GM18867 (cell line): ENCODE data around the gene CD86.
A peak's percentile ranks its signal among the peaks of the same experiment; 100 is the strongest.

Experiments
- ATAC-seq: cut with Tn5 transposase; IDR thresholded peaks from one replicate; pipeline ENCODE4 v1.9.1; 2021; ENCODE audit warnings: mild to moderate bottlenecking, moderate library complexity; ENCODE audit not compliant: unreplicated experiment

Gene CD86

GRCh38 chr3:122057671-122058070, 2.5 kb downstream of the CD86 start:
- ATAC-seq, result no peak

DNA sequence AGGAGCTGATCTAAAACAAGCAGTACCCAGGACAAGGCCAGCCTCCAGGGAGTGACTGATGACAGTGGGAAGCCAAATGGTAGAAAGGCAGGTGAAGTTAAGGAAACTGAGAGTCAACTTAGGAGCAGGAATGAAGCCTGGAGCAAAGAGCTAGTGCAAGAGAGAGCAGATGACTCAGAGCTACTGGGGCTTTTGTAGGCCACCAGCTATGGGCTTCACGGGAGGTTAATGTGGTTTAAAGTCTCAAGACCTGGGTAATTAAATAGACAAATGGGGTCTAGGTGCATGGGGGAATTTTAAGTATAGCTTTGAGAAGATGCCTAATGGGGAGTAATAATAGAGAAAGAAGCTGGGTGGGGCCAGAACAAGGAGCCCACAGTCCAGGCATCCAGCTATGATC, 3.1 kb downstream of the CD86 start:
- peak; percentile 40 for ATAC-seq

- no peak for ATAC-seq
Observed at GRCh38 chr3:122060040-122060698, 5.0 kb downstream of the CD86 start.

- peak; percentile 27 for ATAC-seq
Observed at GRCh38 chr3:122063908-122064307, 8.7 kb downstream of the CD86 start.

GRCh38 chr3:122064326-122064725, 9.2 kb downstream of the CD86 start:
- no peak for ATAC-seq

DNA sequence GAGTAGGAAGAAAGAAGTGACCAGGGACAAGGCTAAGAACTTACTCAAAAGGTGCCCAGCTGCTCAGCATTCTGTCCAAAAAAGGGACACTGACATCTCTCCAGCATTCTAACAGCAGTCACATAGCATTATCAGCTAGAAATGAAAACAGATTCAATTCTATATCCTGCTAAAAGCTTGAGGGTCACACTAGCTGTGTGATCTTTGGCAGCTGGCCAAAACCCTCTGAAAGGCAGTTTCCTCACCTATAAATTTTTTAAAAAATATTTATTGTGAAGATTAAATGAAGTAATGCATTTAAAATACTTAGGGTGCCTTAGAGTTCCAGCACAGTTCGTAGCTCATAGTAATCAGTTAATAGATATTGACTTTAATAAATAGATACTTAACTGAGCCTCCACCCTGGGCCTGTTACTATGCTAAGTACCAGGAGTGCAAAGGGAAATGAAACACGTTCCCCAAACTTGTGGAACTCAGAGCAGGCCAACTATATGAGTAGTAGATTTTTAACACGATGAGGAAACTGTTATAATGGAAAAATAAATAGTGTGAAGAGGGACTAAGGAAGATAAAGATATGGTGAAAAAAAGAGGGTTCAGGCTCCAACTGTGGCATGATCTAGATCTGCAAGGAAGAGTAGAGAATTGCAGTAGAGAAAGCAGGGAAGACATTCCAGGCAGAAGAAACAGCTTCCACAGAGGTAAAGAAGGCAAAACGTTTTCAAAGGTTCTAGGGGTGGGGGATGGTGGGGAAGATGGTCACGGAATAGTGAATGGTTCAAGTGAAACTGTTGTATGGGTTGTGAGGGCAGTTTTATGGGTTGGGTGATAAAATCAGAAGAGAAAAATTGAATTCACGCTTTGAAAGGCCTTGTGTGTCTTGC, 11.4 kb downstream of the CD86 start:
- peak; percentile 8 for ATAC-seq

DNA sequence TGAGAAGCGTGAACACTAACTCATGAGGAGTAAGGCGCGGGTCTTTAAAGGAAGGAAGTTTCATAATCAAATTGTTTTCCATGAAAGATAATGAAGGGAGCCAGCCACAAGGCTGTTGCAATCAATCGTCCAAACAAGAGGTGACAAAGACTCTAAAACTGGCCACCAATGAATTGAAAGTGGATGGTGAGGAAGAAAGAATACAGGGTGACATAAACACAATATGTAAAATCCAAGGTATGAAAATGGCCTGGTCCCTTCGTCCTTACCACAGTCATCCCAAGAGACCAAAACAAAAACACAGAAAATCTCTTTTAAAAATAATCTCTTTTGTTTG, 12.0 kb downstream of the CD86 start:
- ATAC-seq, result peak; percentile 54

DNA sequence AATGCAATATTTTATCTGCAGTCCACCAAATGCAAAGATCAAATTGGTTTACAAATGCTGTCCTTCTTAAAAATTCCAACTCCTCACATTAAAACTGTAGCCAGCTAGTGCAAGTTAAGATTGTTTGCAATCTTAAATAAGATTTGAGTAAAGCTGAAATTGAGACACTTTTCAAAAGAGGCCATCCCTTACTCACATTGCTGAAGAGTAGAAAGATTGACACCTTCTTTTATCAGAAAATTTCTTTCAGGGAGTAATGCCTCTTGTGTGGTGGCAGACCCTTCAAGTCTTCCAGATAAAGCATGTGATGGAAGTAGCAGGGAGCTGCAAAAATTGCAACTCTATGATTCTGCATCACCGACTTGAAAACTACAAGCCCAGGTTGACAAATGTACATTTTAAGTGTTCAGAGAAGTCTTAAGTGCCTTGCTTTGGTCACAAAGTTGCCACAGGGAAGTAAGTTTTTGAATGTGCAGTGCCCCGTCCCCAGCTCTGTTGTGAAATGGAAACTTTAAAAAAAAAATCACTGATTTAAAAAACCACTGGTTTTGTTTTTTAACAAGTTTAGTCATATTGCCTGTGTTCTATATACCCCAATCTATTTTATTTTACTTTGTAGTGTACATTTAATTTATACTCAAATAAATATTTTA, 12.6 kb downstream of the CD86 start:
- ATAC-seq, result peak; percentile 45

DNA sequence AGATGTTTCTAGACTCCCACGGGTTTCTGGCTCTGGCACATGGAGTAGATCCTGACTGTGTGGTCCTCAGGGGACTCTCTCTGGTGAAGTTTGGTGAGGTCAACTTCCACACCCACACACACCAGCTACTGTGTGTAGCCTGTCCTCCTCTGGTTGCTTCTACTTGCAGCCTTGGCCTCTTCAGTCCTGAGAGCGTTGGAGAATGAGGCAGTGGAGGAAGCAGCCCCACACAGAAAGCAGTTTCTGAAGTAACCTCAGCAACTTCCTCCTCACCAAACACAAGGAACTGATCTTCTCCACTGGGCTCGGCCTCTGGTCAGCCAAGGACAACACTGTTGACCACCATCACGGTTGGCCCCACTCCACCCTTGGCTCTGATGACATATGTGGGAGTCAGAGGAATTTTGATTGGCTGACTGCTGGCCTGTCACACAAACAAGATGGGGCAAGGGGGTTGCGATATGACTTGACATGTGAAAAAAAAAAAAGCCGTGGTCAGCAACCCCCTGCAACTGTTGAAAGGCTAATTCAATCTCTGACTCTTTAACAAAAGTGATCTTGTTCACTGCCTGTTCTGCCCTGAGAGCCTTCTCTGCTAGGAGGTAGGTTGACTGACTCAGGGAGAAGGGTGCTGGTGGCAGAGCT, 19.6 kb downstream of the CD86 start:
- peak; percentile 45 for ATAC-seq

- ATAC-seq, result peak; percentile 3
Observed at GRCh38 chr3:122076491-122077292, 21.5 kb downstream of the CD86 start.

DNA sequence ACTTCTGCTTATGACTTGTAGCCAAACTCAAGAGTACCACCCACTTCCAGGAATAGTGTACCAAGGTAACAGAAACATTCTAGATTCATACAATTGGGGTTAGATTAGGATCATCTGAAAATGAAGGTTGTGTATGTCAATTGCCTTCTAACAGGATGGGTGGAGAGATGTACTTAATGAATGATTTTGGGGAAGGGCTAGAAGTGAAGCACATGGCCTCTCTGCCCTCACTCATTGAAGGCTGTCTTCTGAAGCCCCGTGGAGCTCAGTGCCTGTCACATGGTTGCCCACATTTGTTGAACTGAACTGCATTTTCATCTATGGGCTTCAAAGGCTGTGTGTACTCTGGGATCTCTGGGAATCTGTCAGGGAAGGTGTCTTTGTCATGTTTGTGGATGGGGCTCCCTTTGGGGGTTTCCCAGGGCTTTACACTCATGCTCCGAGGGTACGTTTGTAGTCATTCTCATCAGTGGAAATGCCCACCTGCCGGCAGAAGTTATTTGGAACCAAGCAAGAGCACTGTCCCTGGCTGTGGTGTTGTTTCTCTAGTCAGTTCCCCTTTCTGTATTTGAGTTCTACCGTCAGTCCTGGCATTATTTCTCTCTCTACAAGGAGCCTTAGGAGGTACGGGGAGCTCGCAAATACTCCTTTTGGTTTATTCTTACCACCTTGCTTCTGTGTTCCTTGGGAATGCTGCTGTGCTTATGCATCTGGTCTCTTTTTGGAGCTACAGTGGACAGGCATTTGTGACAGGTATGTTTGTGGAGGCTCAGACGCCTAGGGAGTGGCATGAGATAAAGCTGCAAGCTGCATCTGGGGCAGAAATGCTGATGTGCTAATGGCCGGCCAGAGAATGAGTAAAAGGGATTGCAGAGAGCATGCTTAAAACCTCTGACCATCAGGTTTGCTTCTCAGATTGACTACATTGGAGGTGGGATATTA, 22.4 kb downstream of the CD86 start:
- peak; percentile 29 for ATAC-seq

DNA sequence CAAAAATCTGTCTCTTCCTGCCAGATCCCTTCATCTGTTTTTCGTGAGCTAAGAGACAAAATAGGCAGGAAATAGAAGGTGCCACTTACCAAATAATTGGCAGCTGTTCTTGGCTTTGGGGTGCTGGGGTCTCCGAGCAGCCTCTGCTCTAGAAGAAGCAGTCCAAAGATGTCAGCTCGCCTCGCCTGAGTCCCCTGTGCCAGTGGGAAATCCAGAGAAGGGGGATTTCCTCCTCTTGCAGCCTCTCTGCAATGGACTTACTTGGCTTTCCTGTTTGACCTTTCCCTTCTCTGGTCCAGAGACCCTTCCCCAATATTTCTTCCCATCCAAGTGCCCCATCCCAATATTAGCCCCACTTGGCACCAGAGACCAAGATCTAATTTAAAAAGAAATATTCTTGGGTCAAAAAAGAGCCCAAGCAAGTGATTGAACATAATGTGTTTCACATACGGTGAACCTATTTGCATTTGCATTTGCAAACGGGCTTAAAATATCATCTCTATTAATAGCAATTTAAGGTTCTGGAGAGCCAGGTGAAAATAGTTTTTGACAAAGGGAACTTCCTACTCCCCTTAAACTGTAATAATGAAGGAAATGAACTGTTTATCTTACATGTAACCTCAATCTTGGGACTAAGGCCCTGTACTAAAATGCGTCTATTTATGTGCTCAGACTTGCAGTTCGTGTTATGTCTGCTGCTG, 23.2 kb downstream of the CD86 start:
- no peak for ATAC-seq

- peak; percentile 1 for ATAC-seq
Observed at GRCh38 chr3:122079524-122080206, 24.5 kb downstream of the CD86 start.

GRCh38 chr3:122080207-122080587, 25.0 kb downstream of the CD86 start:
- ATAC-seq, result peak; percentile 20

DNA sequence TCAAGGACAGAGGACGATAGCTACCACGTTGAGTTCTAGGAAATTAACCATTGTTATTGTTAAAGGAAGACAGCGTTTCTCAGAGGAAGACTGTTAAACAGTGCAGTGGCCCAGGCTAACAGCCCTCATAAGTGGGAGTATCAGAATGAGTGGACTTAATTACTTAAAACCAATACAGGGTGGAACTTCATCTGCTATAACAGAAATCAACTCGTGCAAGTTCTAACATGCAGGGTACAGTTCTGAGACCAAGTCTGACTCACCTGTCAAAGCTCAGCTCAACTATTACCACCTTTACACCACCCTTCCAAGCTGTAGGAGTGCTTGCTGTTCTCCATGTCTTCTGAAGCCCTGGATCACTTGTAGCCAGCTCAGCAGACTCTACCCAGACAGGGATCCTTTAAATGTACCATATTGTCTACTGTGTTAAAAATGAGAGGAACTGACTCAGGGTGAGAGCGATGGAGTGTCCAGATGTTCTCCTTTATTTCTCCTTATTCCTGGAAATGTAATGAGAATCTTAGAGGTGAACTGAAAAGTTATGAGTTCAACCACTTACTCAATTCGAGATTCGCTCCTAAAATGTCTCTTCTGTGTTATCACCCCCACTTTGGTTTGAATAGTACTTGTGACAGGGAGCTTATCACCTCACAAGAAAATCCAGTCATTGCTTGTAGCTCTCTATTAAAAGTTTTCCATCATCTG, 26.5 kb downstream of the CD86 start:
- ATAC-seq, result peak; percentile 53

DNA sequence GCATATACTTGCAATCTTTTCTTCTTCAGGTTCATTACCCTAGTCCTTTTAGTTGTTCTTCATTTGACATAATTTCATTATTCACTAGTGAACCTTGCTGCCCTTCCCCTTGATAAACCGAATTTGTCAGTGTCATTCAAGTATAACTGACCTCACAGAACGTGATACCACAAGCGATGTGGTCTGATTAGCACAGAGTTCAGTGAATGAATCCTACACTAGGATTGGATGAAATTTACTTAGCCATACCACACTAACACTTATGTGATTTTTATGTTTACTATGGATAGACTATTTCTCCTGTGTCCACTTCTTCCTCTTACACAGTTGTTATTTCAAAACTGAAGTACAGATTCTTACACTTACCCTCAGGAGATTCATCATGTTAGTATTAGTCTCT, 27.2 kb downstream of the CD86 start:
- no peak for ATAC-seq

- no peak for ATAC-seq
Observed at GRCh38 chr3:122084799-122085198, 29.6 kb downstream of the CD86 start.

DNA sequence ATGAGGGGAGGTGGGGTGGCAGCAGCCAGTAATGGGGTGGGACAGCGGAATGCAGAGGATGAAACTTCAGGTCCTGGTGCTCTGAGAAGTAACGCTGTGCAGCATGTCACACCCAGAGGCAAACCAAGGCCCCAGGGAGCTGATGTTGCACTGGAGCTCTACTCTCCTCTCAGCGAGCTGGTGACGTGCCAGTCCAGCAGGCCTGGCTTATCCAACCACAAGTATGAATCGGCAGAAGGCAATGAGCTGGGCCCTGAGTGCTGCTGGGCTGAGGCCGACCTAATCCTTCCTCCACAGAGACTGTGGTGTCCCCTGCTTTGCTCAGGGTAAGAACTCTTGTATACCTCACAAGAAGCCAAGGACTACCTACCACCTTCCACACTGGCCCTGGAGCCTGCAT, 30.5 kb downstream of the CD86 start:
- no peak for ATAC-seq
